NCI-H526 treated with DMSO at 0.1 percent for 48 hours (cell line): Measurements from ENCODE around the gene ARSA.
"Not testable (repeated sequence)": the region's sequence is repeated elsewhere in the genome, so short reads cannot be mapped to it uniquely, and the experiment has no call there.

Source experiments
- DNase-seq: peaks from one replicate; lab custom pipeline; 2025; lab: John Stamatoyannopoulos, UW

The ARSA gene

GRCh38 chr22:50627642-50628542 is at the start of gene ARSA:
TSS of gene ARSA (minus strand) at chr22:50628152. CDS start at chr22:50627779, 373 bp downstream.
- peak; percentile 38 for DNase-seq

- no peak for DNase-seq
These were observed 48.9 kb upstream of the ARSA start for GRCh38 chr22:50676661-50677492.

- DNase-seq, result no peak
These were observed 48.3 kb upstream of the ARSA start for GRCh38 chr22:50676180-50676636.

GRCh38 chr22:50675553-50676179 is 47.7 kb upstream of the ARSA start:
- no peak for DNase-seq

GRCh38 chr22:50674606-50675552 is 46.9 kb upstream of the ARSA start:
- DNase-seq, result peak; percentile 8

- no peak for DNase-seq
These were observed 46.2 kb upstream of the ARSA start for GRCh38 chr22:50674130-50674500.

- no peak for DNase-seq
These were observed 45.5 kb upstream of the ARSA start for GRCh38 chr22:50673231-50674129.

- no peak for DNase-seq
These were observed 44.7 kb upstream of the ARSA start, which contains the start of gene SHANK3 for GRCh38 chr22:50672471-50673230. TSS of gene SHANK3 (plus strand) at chr22:50672823.

- no peak for DNase-seq
These were observed 44.1 kb upstream of the ARSA start for GRCh38 chr22:50672041-50672440.

- DNase-seq, result no peak
These were observed 43.7 kb upstream of the ARSA start for GRCh38 chr22:50671641-50672040.

GRCh38 chr22:50670914-50671538 is 43.1 kb upstream of the ARSA start:
- DNase-seq, result no peak

- no peak for DNase-seq
These were observed 42.6 kb upstream of the ARSA start for GRCh38 chr22:50670513-50670912.

GRCh38 chr22:50665738-50666137 is 37.8 kb upstream of the ARSA start:
- no peak for DNase-seq

GRCh38 chr22:50665212-50665611 is 37.3 kb upstream of the ARSA start:
- no peak for DNase-seq

- DNase-seq, result no peak
These were observed 32.4 kb upstream of the ARSA start for GRCh38 chr22:50660306-50660705.

- not testable (repeated sequence) for DNase-seq
These were observed 31.8 kb upstream of the ARSA start for GRCh38 chr22:50659711-50660110.

GRCh38 chr22:50657925-50658324 is 30.0 kb upstream of the ARSA start:
- no peak for DNase-seq

GRCh38 chr22:50656122-50657070 is 28.4 kb upstream of the ARSA start:
- DNase-seq, result no peak
